Measurements from ENCODE around the gene MINPP1.

The MINPP1 gene

GRCh38 chr10:87503401-87503800, 1.3 kb upstream of the MINPP1 start:
- no peak for DNase-seq (ENCODE audit: low read depth)
- peak overlapping the region; percentile 83 for H3K4me3 ChIP-seq (ENCODE audit: control insufficient read depth, low read depth, low read length)
- no peak for TF ChIP-seq CTCF (conservative IDR thresholded peaks at IDR 0.05; ENCODE audit: control insufficient read depth, insufficient read depth, low read depth, low read length)

- TF ChIP-seq CTCF (conservative IDR thresholded peaks at IDR 0.05; ENCODE audit: control insufficient read depth, insufficient read depth, low read depth, low read length) = no peak
- DNase-seq (ENCODE audit: low read depth) = peak; percentile 64
- peak overlapping the region; percentile 83 for H3K4me3 ChIP-seq (ENCODE audit: control insufficient read depth, low read depth, low read length)
Measured at GRCh38 chr10:87503886-87504285, 807 bp upstream of the MINPP1 start.

GRCh38 chr10:87504307-87504639, 420 bp upstream of the MINPP1 start:
- TF ChIP-seq CTCF (conservative IDR thresholded peaks at IDR 0.05; ENCODE audit: control insufficient read depth, insufficient read depth, low read depth, low read length) = no peak

GRCh38 chr10:87505366-87506111, 846 bp downstream of the MINPP1 start:
- H3K4me3 ChIP-seq (ENCODE audit: control insufficient read depth, low read depth, low read length) = peak overlapping the region; percentile 83
- TF ChIP-seq CTCF (conservative IDR thresholded peaks at IDR 0.05; ENCODE audit: control insufficient read depth, insufficient read depth, low read depth, low read length) = peak; percentile 52
- peak; percentile 59 for DNase-seq (ENCODE audit: low read depth)

More at GRCh38 chr10:87504307-87504639, 420 bp upstream of the MINPP1 start:
- DNase-seq (ENCODE audit: low read depth) = no peak
- peak overlapping the region; percentile 83 for H3K4me3 ChIP-seq (ENCODE audit: control insufficient read depth, low read depth, low read length)

- no peak for TF ChIP-seq CTCF (conservative IDR thresholded peaks at IDR 0.05; ENCODE audit: control insufficient read depth, insufficient read depth, low read depth, low read length)
- H3K4me3 ChIP-seq (ENCODE audit: control insufficient read depth, low read depth, low read length) = no peak overlapping the region
- DNase-seq (ENCODE audit: low read depth) = no peak
Measured at GRCh38 chr10:87506956-87507355, 2.3 kb downstream of the MINPP1 start.

GRCh38 chr10:87507879-87508483, 3.3 kb downstream of the MINPP1 start:
- H3K4me3 ChIP-seq (ENCODE audit: control insufficient read depth, low read depth, low read length) = no peak overlapping the region
- no peak for DNase-seq (ENCODE audit: low read depth)
- TF ChIP-seq CTCF (conservative IDR thresholded peaks at IDR 0.05; ENCODE audit: control insufficient read depth, insufficient read depth, low read depth, low read length) = no peak

Data from fibroblast of mammary gland (primary cell).